GM18499 (cell line): ENCODE measurements around the gene ECE1.

Source experiments
- ATAC-seq: cut with Tn5 transposase; IDR thresholded peaks from one replicate; pipeline ENCODE4 v1.9.1; 2021; ENCODE audit warnings: moderate number of reproducible peaks; ENCODE audit not compliant: insufficient read depth, unreplicated experiment

Gene ECE1

GRCh38 chr1:21308847-21309652, 18.8 kb upstream of the ECE1 start:
- no peak for ATAC-seq

GRCh38 chr1:21308330-21308729, 18.1 kb upstream of the ECE1 start:
- no peak for ATAC-seq

GRCh38 chr1:21307663-21308305, 17.5 kb upstream of the ECE1 start:
- ATAC-seq: no peak

GRCh38 chr1:21307210-21307609, 16.9 kb upstream of the ECE1 start:
- no peak for ATAC-seq

GRCh38 chr1:21305900-21306189, 15.6 kb upstream of the ECE1 start:
- no peak for ATAC-seq

GRCh38 chr1:21305155-21305899, 15.1 kb upstream of the ECE1 start:
- ATAC-seq: no peak

GRCh38 chr1:21304488-21304887, 14.2 kb upstream of the ECE1 start:
- ATAC-seq: no peak

GRCh38 chr1:21302747-21303715, 12.8 kb upstream of the ECE1 start:
- no peak for ATAC-seq

- no peak for ATAC-seq
Observed at GRCh38 chr1:21301794-21302440, 11.7 kb upstream of the ECE1 start.

GRCh38 chr1:21300774-21301173, 10.5 kb upstream of the ECE1 start:
- ATAC-seq: no peak

- ATAC-seq: no peak
Observed at GRCh38 chr1:21299780-21300395, 9.6 kb upstream of the ECE1 start.

GRCh38 chr1:21298981-21299391, 8.7 kb upstream of the ECE1 start:
- no peak for ATAC-seq

- ATAC-seq: no peak
Observed at GRCh38 chr1:21297975-21298374, 7.7 kb upstream of the ECE1 start.

- ATAC-seq: no peak
Observed at GRCh38 chr1:21296509-21297354, 6.5 kb upstream of the ECE1 start.

GRCh38 chr1:21295545-21295944, 5.3 kb upstream of the ECE1 start:
- no peak for ATAC-seq

- ATAC-seq: no peak
Observed at GRCh38 chr1:21295002-21295401, 4.7 kb upstream of the ECE1 start.

- ATAC-seq: peak; percentile 28
Observed at GRCh38 chr1:21294266-21294989, 4.2 kb upstream of the ECE1 start.
